Measurements from ENCODE around the gene GPR119. TPM values are rescaled to one million over a fixed set of nuclear protein-coding genes. Genes with fewer than 3 reads are reported as not detected.

Gene GPR119
- total and polyA plus RNA-seq, 2 of the 8 experiments (the other 6 are each of a cell fraction or from before 2014, with no cell fraction given): 0.11 TPM; not detected in 1

GRCh38 chrX:130419263-130419662 lies 33.8 kb upstream of the GPR119 start (continued):
- TF ChIP-seq CHD7 (IDR thresholded peaks at IDR 0.05; ENCODE audit: insufficient replicate concordance, low read length) (no peak), KDM4A (IDR thresholded peaks at IDR 0.05; ENCODE audit: low read depth, low read length, severe bottlenecking) (no peak), TEAD4 (IDR thresholded peaks at IDR 0.05; ENCODE audit: low read depth, low read length) (no peak), KDM5A (IDR thresholded peaks at IDR 0.05; ENCODE audit: low read length) (no peak), CTCF (IDR thresholded peaks at IDR 0.05; ENCODE audit: control extremely low read depth in 1 of 3, insufficient read depth in 1 of 3, low read depth in 1 of 3, low read length in 3 of 3) (no peak), SIN3A (conservative IDR thresholded peaks at IDR 0.05 in 1 of 2, IDR thresholded peaks at IDR 0.05 in 1 of 2; ENCODE audit: low read depth in 1 of 2, low read length in 2 of 2) (no peak), TBP (IDR thresholded peaks at IDR 0.05; ENCODE audit: low read depth, low read length) (no peak), GABPA (IDR thresholded peaks at IDR 0.05; ENCODE audit: borderline replicate concordance, insufficient read depth, low read length) (no peak)
